ENCODE measurements around the gene RFX8.

DNA sequence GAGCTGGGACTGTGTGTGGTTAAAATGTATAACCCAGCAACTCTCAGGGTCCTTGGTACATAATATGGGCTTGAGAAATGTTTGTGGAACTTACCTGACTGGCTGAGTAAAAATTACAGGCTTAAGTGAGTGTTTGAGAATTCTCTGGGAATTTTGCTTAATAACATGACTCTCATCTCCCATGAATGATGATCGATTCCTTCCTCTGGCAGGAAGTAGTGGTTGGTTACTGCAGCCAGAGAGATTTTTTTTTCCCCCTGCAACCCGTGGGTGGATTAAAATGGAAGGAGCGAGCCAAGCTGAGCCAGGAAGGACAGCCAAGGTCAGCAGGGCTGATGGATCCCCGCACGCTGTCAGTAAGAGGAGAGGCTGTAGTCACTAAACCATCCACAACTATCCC lies 40.6 kb upstream of the RFX8 start:
- TF ChIP-seq CTCF (IDR thresholded peaks at IDR 0.05) (no peak), ZFX (IDR thresholded peaks at IDR 0.05; ENCODE audit: borderline replicate concordance) (no peak)
